ENCODE measurements around the gene ZNF526. TPM values are rescaled to one million over a fixed set of nuclear protein-coding genes. Genes with fewer than 3 reads are reported as not detected.

ZNF526 gene
- total RNA-seq, 1 experiment from 2014 or later, result 13.1 TPM

- Histone ChIP-seq H2AFZ (ENCODE audit: low read depth, low read length, poor library complexity, severe bottlenecking) (no peak overlapping the region), H3K27me3 (ENCODE audit: insufficient read depth, low read length) (no peaks in the 10 kb centered on the region), H3K9ac (ENCODE audit: low read length) (no peak overlapping the region), H3K4me1 (ENCODE audit: control insufficient read depth in 1 of 2, insufficient read depth in 2 of 2, low read length in 2 of 2) (peaks cover 12 to 38% of the 10 kb centered on the region in 2 experiments), H3K79me2 (ENCODE audit: insufficient read depth, low read length) (no peaks in the 10 kb centered on the region), H3K9me2 (ENCODE audit: insufficient read depth) (no peaks in the 10 kb centered on the region), H3K4me2 (ENCODE audit: low read length) (no peak overlapping the region), H3K4me3 (replicated peaks in 1 of 2; ENCODE audit: low read depth in 1 of 2, low read length in 2 of 2) (no peak overlapping the region), H4K20me1 (ENCODE audit: insufficient read depth) (no peaks in the 10 kb centered on the region), H3K9me3 (ENCODE audit: control insufficient read depth in 1 of 2, insufficient read depth in 1 of 2, low read depth in 1 of 2, low read length in 2 of 2) (no peaks in the 10 kb centered on the region; a peak in 1 of 4 replicates), H3K36me3 (ENCODE audit: control insufficient read depth in 1 of 2, insufficient read depth in 2 of 2, low read length in 2 of 2) (peaks cover 2 to 9% of the 10 kb centered on the region in 2 experiments; a peak in 1 of 4 replicates), H3K27ac (ENCODE audit: low read depth, low read length) (no peak overlapping the region)
- intact Hi-C loops (cut with micrococcal nuclease), result no loop called here
- RAD21 ChIA-PET (ENCODE audit: low non-redundant PET in 1 of 2, low total read pairs in 2 of 2, uncharacterized antibody in 2 of 2, unreplicated experiment in 2 of 2), result no interaction called here
- ATAC-seq (no peak), DNase-seq (ENCODE audit: low read depth, low spot score) (no peak)
- POLR2A ChIA-PET, result no interaction called here
- TF ChIP-seq CBX3 (IDR thresholded peaks at IDR 0.05; ENCODE audit: low read depth) (0 out of 2 replicates have a peak, but pooled peaks have one; percentile 28), CTCF (IDR thresholded peaks at IDR 0.05 in 2 of 3, conservative IDR thresholded peaks at IDR 0.05 in 1 of 3; ENCODE audit: borderline replicate concordance in 1 of 3, insufficient read depth in 1 of 3, low read depth in 2 of 3, low read length in 2 of 3) (no peak), EZH2 (IDR thresholded peaks at IDR 0.05) (no peak)
- CTCF ChIA-PET, result no interaction called here
- no TSS peak for BruUV-seq (replicated peaks)
Measured at GRCh38 chr19:42193294-42193693, 26.8 kb upstream of the ZNF526 start.

- no peak for TF ChIP-seq RAD21 (IDR thresholded peaks at IDR 0.05; ENCODE audit: low read depth)
- no peak for TF ChIP-seq EGR1 (IDR thresholded peaks at IDR 0.05; ENCODE audit: low read depth)
- no peak for TF ChIP-seq SIN3A (IDR thresholded peaks at IDR 0.05; ENCODE audit: low read depth)
- no peak for TF ChIP-seq ZFX (IDR thresholded peaks at IDR 0.05)
- no peak for TF ChIP-seq ELF1 (IDR thresholded peaks at IDR 0.05; ENCODE audit: borderline replicate concordance, low read depth)
- TF ChIP-seq ZBTB33 (IDR thresholded peaks at IDR 0.05; ENCODE audit: extremely low read depth, insufficient replicate concordance, low read length), result no peak
- no peak for TF ChIP-seq CBX3 (IDR thresholded peaks at IDR 0.05; ENCODE audit: low read depth)
- Histone ChIP-seq H3K4me2 (ENCODE audit: low read length) (no peak overlapping the region), H3K9me3 (ENCODE audit: control insufficient read depth in 1 of 2, insufficient read depth in 1 of 2, low read depth in 1 of 2, low read length in 2 of 2) (no peaks in the 10 kb centered on the region; a peak in 1 of 4 replicates), H3K9me2 (ENCODE audit: insufficient read depth) (no peaks in the 10 kb centered on the region), H3K4me1 (ENCODE audit: control insufficient read depth in 1 of 2, insufficient read depth in 2 of 2, low read length in 2 of 2) (peaks cover 12 to 41% of the 10 kb centered on the region in 2 experiments), H3K9ac (ENCODE audit: low read length) (no peak overlapping the region), H3K79me2 (ENCODE audit: insufficient read depth, low read length) (no peaks in the 10 kb centered on the region), H2AFZ (ENCODE audit: low read depth, low read length, poor library complexity, severe bottlenecking) (no peak overlapping the region), H3K27me3 (ENCODE audit: insufficient read depth, low read length) (no peaks in the 10 kb centered on the region), H3K27ac (ENCODE audit: low read depth, low read length) (no peak overlapping the region), H3K36me3 (ENCODE audit: control insufficient read depth in 1 of 2, insufficient read depth in 2 of 2, low read length in 2 of 2) (peaks cover 3 to 12% of the 10 kb centered on the region in 2 experiments; a peak in 3 of 4 replicates), H4K20me1 (ENCODE audit: insufficient read depth) (no peaks in the 10 kb centered on the region), H3K4me3 (replicated peaks in 1 of 2; ENCODE audit: low read depth in 1 of 2, low read length in 2 of 2) (no peak overlapping the region)
- ChIA-PET POLR2A (no interaction called here), CTCF (no interaction called here), RAD21 (ENCODE audit: low non-redundant PET in 1 of 2, low total read pairs in 2 of 2, uncharacterized antibody in 2 of 2, unreplicated experiment in 2 of 2) (no interaction called here)
- intact Hi-C loops (cut with micrococcal nuclease), result no loop called here
- DNase-seq (ENCODE audit: low read depth, low spot score), result no peak
- BruUV-seq (replicated peaks), result no TSS peak
- no peak for ATAC-seq
Measured at GRCh38 chr19:42193706-42194105, 26.4 kb upstream of the ZNF526 start.
